HG03457 (cell line): ENCODE results near the gene PCCA.
"Not testable (repeated sequence)": the region's sequence is repeated elsewhere in the genome, so short reads cannot be mapped to it uniquely, and the experiment has no call there.

ENCODE experiments used
- ATAC-seq: cut with Tn5 transposase; IDR thresholded peaks from one replicate; pipeline ENCODE4 v1.9.1; 2021; ENCODE audit warnings: moderate number of reproducible peaks; ENCODE audit not compliant: unreplicated experiment

PCCA gene

DNA sequence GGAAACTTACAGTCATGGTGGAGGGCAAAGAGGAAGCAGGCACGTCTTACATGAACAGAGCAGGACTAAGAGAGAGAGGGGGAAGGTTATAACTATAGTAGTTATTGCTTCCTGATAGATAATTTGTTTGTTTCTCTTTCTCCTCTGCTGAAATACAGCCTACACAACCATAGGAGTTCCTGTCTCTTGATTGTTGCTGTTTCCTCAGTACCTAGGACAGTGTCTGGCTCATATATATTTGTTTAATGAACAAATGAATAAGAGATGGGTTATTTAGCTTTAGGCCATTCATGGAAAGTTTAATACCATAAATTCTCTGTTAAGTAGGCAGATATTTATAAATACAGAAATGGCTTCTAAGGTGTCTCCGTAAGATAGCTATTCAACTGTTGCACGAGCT lies 95.2 kb downstream of the PCCA start:
- ATAC-seq: no peak

DNA sequence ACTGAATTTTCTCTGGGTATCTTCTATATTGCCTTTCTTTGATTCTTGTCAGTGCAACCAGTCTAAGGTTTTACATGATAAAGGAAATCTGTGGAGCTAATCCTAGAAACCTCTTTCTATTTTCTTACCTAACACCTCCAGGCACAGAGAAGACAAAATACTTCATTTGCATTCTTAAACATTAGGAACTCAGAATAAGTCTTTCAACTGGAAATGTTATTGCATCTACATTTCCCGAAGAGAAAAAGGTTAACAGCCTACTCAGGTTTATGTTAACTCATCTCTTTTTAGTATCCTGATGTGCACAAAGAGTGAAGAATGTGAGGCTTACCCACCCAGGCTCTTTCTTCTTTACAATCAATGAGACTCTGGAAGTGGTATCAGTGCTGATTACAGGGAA lies 106.7 kb downstream of the PCCA start:
- ATAC-seq: no peak

DNA sequence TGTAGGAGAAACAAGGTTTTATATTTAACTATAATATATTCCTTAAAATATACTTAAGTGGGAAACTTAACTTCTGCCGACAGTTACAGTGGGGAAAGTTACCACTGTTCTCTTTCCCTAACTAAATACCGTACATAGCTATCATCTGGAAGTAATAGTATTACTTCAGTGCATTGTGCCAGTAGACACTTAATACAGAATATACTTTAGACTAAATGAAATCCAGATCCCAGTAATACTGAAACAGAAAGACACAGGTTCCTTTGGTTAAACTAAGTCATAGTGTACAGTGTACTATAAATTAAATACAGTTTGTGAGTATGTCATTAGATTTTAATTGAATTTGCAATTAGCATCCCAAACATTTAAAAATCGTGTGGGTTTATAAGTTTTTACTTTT lies 107.5 kb downstream of the PCCA start:
- ATAC-seq: no peak

DNA sequence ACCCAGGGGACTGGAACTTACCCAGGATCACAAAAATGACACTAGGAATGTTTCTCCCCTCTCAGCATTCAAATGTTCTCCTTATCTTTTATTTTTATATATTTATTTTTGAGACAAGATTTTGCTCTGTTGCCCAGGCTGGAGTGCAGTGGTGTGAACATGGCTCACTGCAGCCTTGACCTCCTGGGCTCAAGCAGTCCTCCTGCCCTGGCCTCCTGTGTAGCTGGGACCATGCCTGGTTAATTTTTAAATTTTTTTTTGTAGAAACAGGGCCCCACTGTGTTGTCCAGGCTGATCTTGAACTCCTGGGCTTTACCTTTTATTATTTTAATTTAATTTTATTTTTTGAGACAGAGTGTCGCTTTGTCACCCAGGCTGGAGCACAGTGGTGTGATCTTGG lies 108.2 kb downstream of the PCCA start:
- no peak for ATAC-seq

DNA sequence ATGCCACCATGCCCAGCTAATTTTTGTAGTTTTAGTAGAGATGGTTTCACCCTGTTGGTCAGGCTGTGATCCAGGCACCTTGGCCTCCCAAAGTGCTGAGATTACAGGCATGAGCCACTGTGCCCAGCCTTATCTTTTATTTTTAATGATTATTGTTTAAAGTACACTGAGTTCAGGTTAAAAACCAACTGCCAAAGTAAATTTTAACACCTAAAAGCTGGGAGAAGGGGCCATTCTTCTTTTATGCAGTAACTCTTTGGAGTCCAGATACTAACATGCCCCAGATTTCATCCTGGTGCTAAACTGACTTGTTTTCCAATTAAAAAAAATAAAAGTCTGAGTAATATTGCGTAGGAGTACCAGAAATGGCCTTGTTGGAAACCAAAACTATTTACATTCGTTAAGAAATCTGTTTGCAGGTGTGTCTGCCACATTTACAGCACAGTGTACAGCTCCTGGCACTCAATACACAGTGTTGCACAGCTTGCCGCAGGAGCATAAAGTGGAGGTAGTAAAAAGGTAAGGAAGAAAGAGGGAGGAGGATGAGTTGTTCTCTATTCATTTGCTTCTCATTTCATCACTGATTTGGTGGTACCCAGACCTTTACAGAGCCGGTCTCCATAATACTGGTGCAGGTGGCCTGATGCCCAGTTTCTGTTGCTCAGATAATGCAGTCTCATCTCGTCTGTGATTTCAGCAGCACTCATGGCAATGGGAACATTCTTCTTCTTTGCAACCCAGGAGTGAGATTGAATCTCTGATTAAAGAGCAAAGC lies 108.9 kb downstream of the PCCA start:
- no peak for ATAC-seq

DNA sequence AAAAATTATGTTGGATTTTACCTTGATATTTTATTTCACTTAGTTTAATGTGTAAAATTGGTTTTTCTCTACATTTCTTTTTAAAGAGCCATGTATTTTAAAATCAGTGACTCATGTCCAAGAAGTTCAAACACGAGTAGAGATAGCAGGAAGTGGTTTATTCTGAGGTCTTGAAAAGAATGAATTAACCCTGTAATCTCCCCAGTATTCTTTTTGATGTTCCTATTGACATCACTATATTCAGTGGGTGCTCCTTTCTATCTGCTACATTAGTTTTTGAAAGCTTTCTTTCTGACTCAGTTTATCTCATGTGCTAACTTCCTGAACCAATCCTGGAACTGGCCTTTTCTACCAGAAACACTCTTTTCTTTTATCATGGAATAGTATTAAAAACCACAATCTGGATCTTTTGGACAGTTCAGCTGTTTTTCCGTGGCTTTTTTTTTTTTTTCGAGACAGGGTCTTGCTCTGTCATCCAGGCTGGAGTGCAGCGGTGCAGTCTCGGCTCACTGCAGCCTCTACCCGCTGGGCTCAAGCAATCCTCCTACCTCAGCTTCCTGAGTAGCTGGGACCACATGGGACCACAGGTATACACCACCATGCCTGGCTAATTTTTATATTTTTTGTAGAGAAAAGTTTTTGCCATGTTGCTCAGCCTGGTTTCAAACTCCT lies 114.9 kb downstream of the PCCA start:
- ATAC-seq: no peak

DNA sequence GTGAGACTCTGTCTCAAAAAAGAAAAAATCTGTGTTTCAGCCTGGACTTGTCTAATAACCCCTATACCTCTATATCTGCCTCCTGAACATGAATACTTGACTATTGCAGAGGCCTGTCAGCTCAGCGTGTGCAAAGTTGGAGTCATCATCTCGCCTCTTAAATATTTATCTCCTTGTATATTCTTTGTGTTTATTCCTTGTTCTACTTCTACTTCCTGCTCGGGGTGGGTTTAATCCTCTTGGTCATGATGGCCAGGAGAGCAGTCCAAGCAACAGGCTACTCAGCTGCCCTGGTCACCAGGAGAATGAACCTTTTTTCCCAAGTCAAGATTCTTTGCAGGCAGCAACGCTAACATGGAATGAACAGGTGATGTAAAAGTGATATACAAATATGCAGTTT lies 119.1 kb downstream of the PCCA start:
- no peak for ATAC-seq

DNA sequence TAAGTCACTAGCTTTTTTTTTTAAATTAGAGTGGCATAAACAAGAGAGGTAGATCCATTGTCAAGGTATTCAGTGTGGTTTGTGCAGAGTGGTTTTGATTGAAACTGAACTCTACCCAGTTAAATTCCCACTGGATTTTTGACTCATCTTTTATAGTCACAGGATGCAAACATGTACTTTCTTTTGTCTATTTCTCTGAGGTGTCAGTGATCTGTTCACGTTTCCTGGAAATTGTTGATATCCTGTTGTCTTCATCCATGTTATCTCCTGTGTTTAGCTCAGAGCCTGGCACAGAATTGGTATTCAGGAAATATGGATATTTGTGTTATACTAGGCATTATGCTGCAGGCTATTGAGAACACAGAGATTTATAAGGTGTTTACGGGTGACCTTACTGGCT lies 119.7 kb downstream of the PCCA start:
- no peak for ATAC-seq

DNA sequence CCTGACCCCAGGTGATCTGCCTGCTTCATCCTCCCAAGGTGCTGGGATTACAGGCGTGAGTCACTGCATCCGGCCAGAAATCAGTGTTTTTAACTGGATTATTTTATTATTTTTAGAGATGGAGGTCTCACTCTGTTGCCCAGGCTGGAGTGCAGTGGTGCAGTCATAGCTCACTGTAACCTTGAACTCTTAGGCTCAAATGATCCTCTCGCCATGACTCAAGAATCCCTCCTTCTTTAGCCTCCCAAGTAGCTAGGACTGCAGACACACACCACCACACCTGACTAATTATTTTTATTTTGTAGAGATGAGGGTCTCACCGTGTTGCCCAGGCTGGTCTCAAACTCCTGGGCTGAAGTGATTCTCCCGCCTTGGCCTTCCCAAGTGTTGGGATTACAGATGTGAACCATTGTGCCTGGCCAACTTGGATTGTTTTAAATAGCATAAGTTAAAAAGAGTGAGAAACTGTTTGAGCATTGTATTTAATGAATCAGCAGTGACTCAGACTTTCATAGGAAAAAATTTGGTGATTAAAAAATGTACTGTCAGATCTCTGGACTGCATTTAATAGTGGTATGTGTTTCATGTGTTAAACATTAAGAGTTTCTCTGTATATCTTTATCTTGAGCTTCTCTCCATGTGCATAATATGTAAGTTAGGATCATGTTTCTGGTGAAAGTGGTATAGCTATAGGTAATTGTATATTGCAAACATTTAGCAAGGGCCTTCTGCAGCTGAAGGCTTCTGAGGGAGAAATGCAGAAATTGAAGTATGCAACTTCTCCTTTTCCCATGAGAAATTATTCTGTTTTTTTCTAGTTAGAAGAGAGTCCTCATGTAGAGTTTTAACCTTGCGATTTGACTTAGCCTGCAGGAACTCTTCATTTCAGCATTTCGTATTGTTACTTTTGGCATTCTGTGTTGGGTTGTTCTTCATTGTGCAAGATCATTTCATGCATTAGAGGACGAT lies 121.2 kb downstream of the PCCA start:
- no peak for ATAC-seq

DNA sequence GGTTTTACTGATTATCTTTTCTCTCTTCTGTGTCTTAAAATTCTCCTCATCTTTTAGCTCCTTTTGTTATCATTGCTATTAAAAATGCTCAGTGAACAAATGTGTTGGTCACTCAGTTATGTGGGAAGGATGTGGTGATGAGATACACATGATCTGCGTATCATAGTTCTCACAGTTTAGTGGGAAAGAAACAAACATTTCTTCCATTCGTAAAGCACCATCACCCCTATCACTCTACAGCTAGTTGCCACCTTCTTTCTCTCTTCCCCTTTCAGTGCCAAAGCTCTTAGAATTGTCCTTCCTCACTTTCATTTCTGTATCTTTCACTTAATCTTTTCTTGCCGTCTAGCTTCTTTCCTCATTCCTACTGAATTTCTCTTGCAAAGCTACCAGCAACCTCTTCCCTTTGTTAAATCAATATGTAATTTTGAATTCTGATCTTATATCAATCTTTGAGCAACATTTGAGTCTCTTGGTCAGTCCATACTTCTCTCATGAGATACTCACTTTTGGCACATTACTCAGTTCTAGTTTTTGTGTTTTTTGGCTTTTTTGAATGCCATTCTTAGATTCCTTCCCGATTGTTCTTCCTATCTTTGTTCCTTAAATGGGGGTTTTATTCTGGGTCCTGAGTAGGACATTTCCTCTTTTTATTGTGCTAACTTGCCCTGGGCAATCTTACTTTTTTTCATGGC lies 122.3 kb downstream of the PCCA start:
- ATAC-seq: no peak

DNA sequence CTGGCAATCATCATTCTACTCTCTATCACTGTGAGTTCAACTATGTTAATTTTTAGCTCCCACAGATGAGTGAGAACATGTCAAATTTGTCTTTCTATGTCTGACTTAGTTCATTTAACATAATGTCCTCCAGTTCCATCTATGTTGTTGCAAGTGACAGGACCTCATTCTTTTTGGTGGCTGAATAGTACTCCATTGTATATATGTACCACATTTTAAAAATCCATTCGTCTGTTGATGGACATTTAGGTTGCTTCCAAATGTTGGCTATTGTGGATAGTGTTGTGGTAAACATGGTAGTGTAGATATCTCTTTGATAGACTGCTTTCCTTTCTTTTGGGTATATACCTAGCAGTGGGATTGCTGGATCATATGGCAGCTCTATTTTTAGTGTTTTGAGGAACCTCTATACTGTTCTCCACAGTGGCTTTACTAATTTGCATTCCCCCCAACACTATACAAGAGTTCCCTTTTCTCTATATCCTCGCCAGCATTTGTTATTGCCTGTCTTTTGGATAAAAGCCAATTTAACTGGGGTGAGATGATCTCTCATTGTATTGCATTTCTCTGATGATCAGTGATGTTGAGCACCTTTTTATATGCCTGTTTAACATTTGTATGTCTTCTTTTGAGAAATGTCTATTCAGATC lies 124.1 kb downstream of the PCCA start:
- no peak for ATAC-seq

DNA sequence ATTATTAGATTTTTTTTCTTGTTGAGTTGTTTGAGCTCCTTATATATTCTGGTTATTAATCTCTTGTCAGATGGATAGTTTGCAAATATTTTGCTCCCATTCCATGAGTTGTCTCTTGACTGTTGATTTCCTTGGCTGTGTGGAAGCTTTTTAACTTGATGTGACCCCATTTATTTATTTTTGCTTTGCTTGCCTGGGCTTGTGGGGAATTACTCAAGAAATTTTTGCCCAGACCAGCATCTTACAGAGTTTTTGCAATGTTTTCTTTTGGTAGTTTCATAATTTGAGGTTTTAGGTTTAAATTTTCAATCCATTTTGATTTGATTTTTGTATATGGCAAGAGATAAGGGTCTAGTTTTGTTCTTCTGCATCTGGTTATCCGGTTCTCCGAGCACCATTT lies 124.7 kb downstream of the PCCA start:
- ATAC-seq: no peak

DNA sequence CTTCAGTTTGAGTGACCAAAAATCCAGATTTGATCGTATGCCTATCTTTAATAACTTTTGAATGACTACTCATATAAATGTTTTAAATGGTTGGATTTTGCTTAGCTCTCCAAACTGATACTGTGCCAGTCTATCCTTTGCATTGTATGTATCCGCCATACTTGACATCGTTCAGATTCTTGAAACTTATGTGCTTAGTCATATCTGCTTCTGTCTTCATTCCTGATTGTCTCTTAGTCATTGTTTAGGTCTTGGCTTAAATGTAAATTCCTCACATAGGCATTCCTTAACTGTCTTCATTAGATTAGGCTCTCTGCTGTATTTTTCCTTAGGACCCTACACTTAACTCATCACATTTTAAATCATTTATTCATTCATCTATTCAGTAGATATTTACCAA lies 126.0 kb downstream of the PCCA start:
- no peak for ATAC-seq

DNA sequence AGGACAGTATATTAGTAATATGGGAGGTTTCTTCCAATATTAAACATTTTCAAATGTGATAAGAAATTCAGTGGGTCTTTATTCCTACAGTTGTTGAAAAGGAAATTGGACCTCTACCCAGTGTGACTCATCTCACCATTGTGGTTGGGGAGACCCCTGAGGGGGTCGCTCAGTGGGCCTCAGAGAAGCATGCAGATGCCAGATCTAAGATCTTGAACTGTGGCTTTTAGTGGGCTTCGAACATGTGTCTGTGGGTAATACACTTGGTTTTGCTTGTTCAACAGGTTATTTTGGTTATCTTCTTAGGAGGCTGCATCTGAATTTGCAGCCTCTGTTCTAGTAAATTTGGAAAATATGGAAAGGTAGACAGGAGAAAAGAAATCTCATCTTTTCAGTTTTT lies 132.3 kb downstream of the PCCA start:
- no peak for ATAC-seq

DNA sequence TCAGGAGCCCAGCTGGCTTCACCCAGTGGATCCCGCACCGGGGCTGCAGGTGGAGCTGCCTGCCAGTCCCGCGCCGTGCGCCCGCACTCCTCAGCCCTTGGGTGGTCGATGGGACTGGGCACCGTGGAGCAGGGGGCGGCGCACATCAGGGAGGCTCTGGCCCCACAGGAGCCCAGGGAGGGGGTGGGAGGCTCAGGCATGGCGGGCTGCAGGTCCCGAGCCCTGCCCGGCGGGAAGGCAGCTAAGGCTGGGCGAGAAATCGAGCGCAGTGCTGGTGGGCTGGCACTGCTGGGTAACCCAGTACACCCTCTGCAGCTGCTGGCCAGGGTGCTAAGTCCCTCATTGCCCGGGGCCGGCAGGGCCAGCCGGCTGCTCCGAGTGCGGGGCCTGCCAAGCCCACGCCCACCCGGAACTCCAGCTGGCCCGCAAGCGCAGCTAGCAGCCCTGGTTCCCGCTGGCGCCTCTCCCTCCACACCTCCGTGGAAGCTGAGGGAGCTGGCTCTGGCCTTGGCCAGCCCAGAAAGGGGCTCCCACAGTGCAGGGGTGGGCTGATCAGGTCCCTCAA lies 135.2 kb downstream of the PCCA start:
- ATAC-seq: not testable (repeated sequence)

DNA sequence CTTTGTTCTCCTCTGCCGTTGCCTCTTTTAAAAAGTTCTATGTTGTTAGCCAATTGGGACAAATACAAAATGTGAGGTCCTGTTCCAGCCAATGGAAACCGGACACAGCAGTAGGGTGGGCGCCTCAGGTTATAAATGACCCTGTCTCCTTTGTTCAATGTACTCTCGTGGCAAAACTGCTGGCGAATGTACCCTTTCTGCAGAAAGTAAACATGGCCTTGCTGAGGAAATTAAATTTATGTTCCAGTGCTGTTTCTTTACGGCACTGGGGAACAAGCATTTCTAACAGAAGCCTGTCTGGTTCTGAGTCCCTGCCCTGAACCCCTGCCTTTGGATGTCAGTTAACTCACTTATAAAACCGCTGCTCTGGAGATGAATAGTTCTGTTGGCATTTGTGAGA lies 140.7 kb downstream of the PCCA start:
- ATAC-seq: no peak

DNA sequence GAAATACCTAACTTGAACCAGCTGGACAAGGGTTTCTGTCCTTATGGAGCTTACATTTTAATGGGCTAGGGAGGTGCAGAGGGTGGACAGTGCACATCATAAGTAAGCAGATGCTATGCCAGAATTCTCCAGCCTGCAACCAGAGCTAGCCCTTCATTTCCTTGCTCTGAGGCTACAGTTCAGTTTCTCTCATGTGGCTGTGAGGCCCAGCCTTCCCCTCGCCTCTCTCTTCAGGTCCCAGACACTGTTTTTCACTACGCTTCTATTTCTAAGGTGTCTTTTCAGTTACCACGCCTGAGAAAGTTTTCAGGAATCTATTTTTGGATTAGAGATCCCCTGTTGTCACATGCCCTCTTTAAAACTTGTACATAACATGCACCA lies 141.9 kb downstream of the PCCA start:
- ATAC-seq: no peak

DNA sequence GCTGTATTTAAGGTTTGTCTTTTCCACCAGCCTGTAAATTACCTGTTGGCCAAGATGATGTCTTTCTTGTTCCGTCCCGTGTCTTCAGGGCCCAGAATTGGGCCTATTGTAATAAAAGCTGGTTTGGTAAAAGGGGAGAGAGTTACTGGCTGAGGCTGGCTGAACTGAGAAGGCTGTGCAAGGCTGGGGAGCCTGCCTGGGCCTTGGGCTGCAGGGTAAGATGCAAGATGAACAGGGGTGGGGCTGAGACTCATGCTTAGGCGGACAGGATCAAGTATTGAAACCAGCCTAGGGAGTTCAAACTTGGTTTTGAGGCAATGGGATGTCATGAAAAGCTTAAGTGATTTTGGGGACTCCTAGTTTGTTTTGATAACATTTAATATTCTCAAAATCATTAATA lies 142.3 kb downstream of the PCCA start:
- no peak for ATAC-seq

DNA sequence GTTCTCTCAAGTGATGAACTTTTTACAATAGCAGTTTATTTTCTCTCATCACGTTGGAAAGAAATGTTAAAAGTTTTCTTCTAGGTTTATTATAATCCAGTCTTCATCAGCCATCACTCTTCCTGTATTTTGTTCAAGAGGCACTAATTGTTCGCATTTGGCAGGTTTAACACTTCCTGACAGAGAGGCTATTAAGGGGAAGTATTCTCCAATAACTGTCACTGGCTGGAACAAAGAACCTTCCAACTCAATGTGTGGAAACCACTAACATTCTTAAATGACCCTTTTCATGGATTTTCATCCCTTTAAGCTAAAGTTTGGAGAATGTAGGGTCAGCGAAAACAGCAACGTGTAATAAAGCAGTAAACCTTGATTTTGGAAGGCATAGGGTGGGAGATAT lies 145.1 kb downstream of the PCCA start:
- ATAC-seq: no peak

DNA sequence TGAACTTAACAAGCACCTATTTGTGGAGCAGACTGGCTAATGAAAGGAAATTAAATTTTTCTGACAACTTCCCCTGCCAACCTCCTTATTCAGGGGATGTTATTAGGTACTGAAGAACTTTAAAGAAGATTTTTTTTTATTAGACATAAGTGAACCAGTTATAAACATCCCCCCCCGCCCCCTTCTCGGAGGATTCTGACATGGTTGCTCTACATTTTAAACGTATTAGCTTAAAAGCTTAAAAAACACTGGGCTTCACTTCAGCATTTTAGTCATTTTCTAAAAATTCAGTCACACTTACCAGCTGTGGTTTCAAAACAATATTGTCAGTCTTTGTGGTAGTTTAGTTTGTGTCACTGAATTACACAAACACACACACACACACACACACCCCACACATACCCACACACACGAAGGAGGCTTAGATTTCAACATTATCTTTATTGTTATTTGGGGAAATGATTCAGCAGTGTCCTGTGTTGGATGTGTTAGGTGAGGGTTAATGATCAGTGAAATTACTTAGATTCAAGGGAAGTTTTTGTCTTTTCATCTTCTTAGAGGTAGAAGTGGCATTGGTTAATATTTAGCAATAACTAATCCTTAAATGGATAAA lies 145.7 kb downstream of the PCCA start:
- no peak for ATAC-seq
